NCI-H2171 treated with DMSO at 0.1 percent for 48 hours (cell line): ENCODE measurements around the gene CADM2.
"Not testable (repeated sequence)": the region's sequence is repeated elsewhere in the genome, so short reads cannot be mapped to it uniquely, and the experiment has no call there.

Experiments used
- DNase-seq: peaks from one replicate; lab custom pipeline; 2025; lab: John Stamatoyannopoulos, UW

CADM2 gene

DNA sequence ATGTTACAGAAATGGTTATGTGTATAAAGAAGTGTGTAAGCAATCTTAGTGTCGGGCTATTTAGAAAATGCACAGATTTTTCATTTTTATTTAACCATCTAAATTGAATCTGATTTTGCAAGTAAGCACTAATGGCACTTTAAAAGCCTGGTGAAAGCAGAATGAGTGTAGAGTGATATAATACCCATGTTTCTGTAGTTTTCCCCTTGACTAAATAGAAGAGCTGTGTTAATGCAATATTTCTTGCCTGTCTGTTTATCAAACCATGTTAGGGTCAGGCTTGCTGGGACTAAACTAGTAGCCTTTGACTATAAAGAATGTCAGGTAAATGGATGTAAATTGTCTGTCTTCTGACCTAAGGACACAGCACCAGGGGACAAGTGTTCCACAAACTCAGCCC is 714.0 kb downstream of the CADM2 start:
- DNase-seq, result no peak

DNA sequence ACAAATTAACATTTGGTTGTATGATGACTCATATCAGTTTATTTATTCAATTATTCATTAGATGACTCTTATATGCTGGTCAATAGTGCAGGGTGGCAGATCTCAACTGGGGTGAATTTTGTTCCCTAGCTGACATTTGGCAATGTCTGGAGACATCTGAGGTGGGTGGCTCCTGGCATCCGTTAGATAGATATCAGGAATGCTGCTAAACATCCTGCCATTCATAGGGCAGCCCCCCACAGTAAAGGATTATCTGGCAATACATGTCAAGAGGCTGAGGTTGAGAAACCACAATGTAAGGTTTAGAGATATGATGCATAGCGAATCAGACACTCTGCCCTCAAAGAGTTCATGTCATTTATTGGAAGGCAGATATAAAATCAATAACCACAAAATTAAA is 719.9 kb downstream of the CADM2 start:
- no peak for DNase-seq

DNA sequence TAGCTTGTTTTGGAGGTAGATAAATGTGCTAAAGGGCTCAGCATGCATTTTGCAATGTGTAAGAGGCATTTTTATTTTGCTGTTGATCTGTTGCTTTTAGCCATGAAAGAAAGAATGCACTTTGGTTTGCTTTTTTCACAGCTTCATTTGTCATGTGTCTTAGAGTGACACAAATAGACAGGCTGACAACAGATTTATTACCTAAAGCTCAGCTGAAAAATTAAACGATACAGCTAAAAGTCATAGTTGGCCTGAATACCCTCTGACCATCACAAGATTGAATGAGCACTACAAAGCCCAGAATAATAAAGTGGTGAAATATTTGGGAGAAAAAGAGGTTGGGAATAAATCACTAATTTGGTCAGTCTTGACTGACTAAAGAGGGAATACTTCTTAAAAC is 723.1 kb downstream of the CADM2 start:
- no peak for DNase-seq

DNA sequence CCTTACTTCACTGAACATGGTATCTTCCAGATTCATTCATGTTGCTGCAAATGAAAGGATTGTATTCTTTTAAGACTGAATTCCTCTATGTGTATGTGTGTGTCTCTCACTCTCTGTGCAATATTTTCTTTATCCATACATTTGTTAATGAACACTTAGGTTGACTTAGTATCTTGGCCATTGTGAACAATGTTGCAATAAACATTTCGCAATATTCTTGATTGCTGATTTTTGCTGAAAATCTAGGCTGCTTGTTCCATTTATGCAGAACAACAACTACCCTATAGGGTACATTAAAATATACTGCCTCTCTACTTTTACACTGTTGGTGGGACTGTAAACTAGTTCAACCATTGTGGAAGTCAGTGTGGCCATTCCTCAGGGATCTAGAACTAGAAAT is 732.4 kb downstream of the CADM2 start:
- no peak for DNase-seq

GRCh38 chr3:85697156-85697555 is 738.4 kb downstream of the CADM2 start:
- no peak for DNase-seq

DNA sequence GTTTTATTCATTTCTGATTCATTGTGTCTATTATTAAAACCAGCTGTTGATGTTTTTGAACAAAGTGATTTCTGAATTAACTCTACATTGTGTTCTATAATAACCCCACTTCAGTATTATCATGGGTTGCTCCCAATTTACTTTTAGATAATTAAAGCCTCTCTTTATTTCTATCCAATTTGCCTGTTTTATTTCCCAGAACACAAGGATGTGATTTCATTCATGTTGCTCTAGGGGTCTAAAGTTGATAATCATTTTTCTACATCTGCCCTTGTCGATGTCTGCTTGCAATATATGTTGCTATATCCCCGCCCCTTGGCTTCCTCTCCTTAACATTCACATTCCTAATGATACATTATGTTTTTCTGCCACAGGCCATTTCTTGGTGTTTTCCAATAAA is 747.3 kb downstream of the CADM2 start:
- no peak for DNase-seq

DNA sequence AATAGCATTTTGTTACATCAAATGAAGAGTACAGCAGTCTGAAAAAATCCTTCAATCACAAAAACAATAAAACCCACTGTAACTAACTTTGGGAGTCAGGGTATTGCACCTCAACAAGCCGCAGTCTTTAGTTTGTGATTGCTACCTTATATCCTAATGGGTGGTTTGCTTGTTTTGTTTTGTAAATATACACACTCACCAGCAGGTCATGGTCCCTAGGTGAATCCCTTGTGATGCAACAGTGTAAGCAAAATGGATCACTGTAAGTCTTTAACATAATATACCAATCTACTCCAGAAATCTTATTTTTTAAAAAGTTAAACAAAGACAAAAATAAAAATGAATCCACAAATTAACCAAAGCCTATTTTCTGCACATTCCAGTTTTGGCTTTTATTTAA is 749.5 kb downstream of the CADM2 start:
- DNase-seq, result not testable (repeated sequence)

GRCh38 chr3:85709346-85709892 is 750.6 kb downstream of the CADM2 start:
- DNase-seq, result no peak

DNA sequence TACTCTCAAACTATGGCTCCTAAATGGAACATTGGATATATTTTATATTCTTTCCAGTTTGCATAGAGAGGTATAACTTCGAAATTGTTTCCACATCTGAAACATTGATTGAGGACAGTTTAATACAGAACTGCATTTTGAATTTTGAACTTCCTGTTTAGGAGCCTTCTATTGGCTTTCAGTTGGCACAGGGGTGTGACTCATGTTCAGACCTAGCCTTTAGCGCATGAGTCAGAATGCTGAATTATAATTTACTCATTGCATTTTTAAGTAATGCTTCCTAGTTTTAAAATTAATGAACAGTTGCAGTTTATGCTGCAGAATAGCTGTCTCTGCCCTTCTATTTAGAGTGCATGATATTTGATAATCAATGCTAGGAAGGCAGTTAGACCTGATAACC is 751.7 kb downstream of the CADM2 start:
- no peak for DNase-seq

GRCh38 chr3:85721409-85722145 is 762.8 kb downstream of the CADM2 start:
- no peak for DNase-seq

DNA sequence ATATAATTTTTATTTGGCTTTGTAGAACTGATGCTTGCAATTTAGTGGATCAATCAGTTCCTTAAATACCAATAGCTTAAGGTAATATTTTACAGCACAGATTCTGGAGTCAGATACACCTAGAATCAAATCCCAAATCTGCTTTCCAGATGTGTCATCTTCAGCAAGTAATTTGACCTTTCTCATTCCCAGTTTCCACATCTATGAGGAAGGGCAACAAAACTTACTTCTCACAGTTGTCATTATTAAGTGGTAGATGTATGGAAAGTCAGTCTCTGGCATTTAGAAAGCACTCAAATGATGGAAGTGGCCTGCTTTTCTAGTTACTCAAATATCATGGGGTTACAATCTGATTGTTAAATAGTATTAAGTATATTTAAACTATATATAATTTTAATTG is 767.0 kb downstream of the CADM2 start:
- no peak for DNase-seq

DNA sequence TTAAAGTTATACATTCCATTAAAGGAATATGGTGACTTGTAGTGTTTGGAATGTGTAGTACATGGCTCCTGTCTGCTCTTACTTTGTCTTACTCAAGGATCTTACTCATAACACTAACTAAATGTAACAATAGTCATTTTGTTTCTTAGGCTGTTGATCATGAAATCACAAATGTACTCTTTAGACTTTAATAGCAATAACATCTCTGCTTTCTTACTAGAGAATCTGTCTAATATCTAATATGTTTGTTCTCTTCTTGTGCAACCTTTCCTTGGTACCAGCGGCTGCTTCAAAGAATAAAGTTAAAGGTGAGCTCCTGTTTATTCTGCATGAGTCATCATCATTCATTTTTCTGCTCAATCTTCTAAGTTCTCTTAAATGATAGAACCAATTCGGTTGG is 767.5 kb downstream of the CADM2 start:
- DNase-seq, result no peak

- DNase-seq, result no peak
Measured at GRCh38 chr3:85737846-85738245, 779.1 kb downstream of the CADM2 start.

DNA sequence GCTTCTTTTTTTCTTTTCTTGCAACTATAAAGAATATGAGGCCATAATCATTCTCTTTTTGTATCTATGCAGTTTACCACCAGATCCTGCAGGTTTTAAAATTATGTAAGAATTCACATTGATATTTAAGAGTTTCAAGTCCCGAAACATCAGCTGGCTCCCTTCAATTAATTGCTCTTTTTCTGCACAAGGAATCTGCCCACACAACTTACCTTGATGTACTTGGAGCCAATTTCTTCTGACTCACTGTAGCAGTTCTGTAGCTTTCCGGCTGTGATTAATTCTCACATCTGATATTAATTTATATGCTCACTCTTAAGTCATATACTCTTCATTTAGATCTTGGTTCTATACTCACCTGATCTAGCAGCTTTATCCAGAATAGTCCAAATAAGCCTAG is 781.8 kb downstream of the CADM2 start:
- no peak for DNase-seq

- DNase-seq, result no peak
Measured at GRCh38 chr3:85758442-85758841, 799.7 kb downstream of the CADM2 start.

GRCh38 chr3:85760342-85760741 is 801.6 kb downstream of the CADM2 start:
- DNase-seq, result no peak

DNA sequence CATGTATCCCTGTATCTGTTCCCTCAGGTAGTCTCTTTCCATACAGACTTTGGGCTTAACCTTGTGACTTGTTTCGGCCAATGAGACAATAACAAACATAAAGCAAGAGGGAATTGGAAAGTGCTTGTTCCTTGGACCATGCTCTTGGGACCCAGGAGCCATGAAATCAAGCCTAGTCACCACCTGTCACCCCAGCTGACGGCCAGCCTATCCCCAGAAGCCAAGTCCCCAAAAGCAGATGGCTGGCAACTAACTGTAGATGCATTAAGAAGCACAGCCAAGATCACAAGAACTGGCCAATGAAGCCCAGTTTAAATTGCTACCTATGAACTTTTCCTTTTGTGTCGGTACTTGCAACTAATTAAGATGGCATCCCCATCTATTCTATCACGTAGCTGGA is 822.0 kb downstream of the CADM2 start:
- DNase-seq, result peak; percentile 89

GRCh38 chr3:85781806-85782205 is 823.0 kb downstream of the CADM2 start:
- peak; percentile 28 for DNase-seq

DNA sequence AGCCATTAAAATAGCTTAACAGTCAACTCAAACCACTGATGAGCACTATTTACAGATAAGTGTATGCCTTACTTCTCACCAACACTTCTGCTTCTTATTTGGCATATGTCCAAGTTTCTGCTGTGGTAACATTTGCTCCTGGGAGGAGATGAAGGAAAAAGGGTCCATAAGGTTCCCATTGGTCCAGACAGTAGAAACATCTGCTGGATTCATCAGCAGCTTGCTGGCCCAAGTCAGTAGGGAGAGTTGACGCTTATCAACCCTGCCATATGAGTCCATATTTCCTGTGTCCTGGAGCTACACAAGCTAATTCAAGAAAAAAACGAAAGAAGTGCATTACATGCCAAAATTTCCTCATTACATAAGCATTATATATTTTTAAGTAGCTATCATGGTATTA is 824.5 kb downstream of the CADM2 start:
- peak; percentile 78 for DNase-seq

DNA sequence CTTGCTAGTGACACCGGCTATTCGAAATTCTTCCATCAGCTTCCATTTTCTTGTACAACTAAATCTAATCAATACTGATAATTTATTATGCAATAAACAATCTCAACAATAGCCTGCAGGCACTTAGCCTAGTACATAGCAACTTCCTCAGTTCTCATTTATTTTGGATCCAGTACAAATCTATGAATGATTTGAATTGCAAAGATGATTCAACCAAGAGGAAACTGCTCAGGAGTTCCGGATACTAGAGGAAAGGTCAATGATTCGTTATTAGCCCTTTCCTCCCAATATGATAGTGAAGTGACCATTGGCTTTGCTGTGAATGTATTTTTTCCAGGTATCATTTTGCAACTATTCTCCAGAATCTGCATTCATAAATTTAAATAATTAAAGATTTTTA is 827.0 kb downstream of the CADM2 start:
- DNase-seq, result no peak

- DNase-seq, result no peak
Measured at GRCh38 chr3:85790445-85791030, 831.7 kb downstream of the CADM2 start.

GRCh38 chr3:85796140-85796539 is 837.4 kb downstream of the CADM2 start:
- DNase-seq, result no peak

DNA sequence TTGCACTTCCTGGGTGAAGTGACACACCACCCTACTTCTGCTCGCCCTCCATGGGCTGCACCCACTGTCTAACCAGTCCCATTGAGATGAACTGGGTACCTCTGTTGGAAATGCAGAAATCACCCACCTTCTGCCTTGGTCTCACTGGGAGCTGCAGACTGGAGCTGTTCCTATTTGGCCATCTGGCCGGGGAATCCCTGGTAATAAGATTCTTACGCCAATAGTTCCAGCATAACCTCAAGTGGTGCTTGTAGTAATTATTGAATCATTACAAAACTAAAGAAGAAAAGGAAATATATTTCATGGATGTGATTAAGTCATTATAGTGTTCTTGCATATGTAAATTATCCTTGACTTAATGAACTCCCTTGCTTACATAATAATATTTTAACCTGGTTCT is 841.9 kb downstream of the CADM2 start:
- DNase-seq, result peak; percentile 18

DNA sequence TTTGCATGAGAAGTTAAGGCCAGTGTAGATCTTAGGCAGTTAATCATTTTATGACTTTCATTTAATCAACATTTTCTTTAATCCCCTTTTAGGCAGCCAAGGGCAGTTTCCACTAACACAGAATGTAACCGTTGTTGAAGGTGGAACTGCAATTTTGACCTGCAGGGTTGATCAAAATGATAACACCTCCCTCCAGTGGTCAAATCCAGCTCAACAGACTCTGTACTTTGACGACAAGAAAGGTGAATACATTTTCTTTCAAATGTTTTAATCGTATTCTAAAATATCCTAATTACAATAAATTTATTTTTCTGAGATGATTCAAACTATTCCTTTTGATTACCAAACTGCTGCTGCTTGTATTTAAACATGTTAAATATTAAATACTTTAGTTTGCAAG is 843.2 kb downstream of the CADM2 start:
- peak; percentile 14 for DNase-seq
